Peyer's patch (tissue), 4 donors: ENCODE measurements around the gene SETD1B. TPM values are rescaled to one million over a fixed set of nuclear protein-coding genes. Genes with fewer than 3 reads are reported as not detected.

Experiments
- DNase-seq, 3 donors: peaks; one replicate each; pipeline ENCODE4 v3.0.0-alpha.2; 2017 to 2019
- H3K27ac ChIP-seq, 4 donors: fragments of 200-600 bp; sonication (generic); one replicate each; pipeline ENCODE4 v1.5.1; 2016 to 2019
- H3K27me3 ChIP-seq, 2 donors: fragments of 200-600 bp; sonication (generic); one replicate each; pipeline ENCODE4 v1.5.1; 2019
- H3K36me3 ChIP-seq, 3 donors: fragments of 200-600 bp; sonication (generic); one replicate each; pipeline ENCODE4 v1.5.1; 2016 to 2019
- H3K4me1 ChIP-seq, 4 donors: fragments of 200-600 bp; sonication (generic); one replicate each; pipeline ENCODE4 v1.5.1; 2016 to 2019
- H3K4me3 ChIP-seq, 4 donors: fragments of 200-600 bp; sonication (generic); 1 replicate in 3 of 4; 2 replicates in 1 of 4; pipeline ENCODE4 v1.5.1; 2016 to 2019; ENCODE audit warnings: mild to moderate bottlenecking in 1 of 4
- H3K9me3 ChIP-seq, 4 donors: fragments of 200-600 bp; sonication (generic); one replicate each; pipeline ENCODE4 v1.5.1; 2016 to 2019; ENCODE audit warnings: mild to moderate bottlenecking in 1 of 4
- POLR2A ChIP-seq, 2 donors: fragments of 450-650 bp; IDR thresholded peaks; one replicate each; pipeline ENCODE4 v1.5.1; 2017; ENCODE audit warnings: antibody characterized with exemption in 2 of 2, mild to moderate bottlenecking in 2 of 2, moderate library complexity in 2 of 2
- total RNA-seq, 4 donors: library from RNA; depleted of rRNA; stranded (reverse); fragments of >200 nt; gene quantifications; one replicate each; pipeline ENCODE4 v1.1.0, GENCODE V29; 2016
- TF ChIP-seq, protein P1 (sequence below), 6 experiments: fragments of 450-650 bp in 4 of 6; fragments of 200-600 bp in 2 of 6; sonication (generic) in 1 of 6; IDR thresholded peaks; one replicate each; pipeline ENCODE4 v1.5.1; 2017 to 2019; ENCODE audit warnings: antibody characterized with exemption in 6 of 6, mild to moderate bottlenecking in 3 of 6, moderate library complexity in 1 of 6

Gene SETD1B
- total RNA-seq, 4 donors from 2014 or later: 15.4 to 30.5 (median 25.3) TPM

DNA sequence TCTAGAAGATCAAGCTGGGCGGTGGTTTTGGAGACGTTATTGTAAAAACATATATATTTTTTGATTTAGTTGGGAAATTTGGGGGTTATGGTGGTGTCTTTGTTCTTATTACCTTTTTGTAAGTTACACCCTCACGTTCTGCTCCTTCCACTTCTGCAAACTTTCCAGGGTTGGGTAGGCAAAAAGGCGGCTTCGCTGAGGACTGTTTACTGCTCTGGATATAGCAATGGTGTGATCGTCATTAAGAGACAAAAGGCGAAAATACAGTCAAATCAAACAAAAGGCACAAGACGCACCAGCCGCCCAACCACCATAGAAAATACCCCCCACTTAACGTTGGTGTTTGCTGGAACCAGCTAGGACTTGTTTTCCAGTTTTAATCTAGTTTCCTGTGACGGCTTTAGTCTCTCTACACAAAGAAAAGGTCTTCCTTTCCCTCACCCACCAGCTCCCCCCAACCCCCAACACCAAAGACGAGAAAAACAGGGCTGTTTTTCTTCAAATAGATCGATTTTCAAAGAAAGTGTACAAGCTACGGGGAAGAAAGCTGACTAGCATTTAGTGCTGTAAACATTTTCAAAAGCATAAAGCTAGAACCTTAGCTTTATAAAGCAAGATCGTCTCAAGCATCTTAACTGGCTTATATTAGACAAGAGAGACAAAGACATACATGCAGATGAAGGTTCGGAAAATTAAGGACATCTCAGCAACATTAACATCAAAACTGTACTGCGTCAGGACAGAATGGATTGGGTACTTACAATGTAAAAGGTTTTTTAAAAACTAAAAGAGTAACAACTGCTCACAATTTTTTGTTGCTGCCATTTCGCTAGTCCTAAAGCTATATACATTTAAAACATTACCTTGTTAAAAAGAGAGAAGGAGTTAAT, 2.0 kb upstream of the SETD1B start:
- peak overlapping the region; percentile 82 to 93 (median 88) for H3K4me3 ChIP-seq
- TF ChIP-seq, protein P1, sequence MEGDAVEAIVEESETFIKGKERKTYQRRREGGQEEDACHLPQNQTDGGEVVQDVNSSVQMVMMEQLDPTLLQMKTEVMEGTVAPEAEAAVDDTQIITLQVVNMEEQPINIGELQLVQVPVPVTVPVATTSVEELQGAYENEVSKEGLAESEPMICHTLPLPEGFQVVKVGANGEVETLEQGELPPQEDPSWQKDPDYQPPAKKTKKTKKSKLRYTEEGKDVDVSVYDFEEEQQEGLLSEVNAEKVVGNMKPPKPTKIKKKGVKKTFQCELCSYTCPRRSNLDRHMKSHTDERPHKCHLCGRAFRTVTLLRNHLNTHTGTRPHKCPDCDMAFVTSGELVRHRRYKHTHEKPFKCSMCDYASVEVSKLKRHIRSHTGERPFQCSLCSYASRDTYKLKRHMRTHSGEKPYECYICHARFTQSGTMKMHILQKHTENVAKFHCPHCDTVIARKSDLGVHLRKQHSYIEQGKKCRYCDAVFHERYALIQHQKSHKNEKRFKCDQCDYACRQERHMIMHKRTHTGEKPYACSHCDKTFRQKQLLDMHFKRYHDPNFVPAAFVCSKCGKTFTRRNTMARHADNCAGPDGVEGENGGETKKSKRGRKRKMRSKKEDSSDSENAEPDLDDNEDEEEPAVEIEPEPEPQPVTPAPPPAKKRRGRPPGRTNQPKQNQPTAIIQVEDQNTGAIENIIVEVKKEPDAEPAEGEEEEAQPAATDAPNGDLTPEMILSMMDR (IDR thresholded peaks at IDR 0.05): no peak
- TF ChIP-seq POLR2A (IDR thresholded peaks at IDR 0.05): no peak
- peaks cover 0 to 38% (median 15%) of the 10 kb centered on the region in 4 donors for H3K4me1 ChIP-seq
- H3K9me3 ChIP-seq: no peaks in the 10 kb centered on the region
- no peaks in the 10 kb centered on the region for H3K36me3 ChIP-seq
- H3K27ac ChIP-seq: peak overlapping the region; percentile 100
- no peaks in the 10 kb centered on the region for H3K27me3 ChIP-seq
- DNase-seq: no peak

DNA sequence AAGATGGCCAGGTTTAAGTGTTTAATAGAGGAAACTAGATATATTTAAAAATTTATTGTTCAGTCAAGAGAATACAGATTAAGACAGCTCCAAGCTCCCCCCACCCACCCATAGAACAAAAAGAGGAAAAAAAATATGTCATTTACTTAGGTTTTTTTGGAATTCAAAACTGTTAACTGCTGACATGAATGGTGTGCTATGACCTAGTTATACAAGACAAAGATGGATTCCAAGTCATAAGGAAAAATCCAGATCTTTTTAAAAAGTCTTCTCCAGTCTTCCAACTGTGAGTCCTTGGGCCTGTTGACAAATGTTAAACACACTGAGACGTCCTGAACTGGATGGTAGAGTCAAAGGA, 1.3 kb upstream of the SETD1B start:
- TF ChIP-seq POLR2A (IDR thresholded peaks at IDR 0.05): no peak
- TF ChIP-seq, protein P1 (IDR thresholded peaks at IDR 0.05): peak in 1 of 6 experiments; percentile 2
- peaks cover 0 to 38% (median 20%) of the 10 kb centered on the region in 4 donors for H3K4me1 ChIP-seq

DNA sequence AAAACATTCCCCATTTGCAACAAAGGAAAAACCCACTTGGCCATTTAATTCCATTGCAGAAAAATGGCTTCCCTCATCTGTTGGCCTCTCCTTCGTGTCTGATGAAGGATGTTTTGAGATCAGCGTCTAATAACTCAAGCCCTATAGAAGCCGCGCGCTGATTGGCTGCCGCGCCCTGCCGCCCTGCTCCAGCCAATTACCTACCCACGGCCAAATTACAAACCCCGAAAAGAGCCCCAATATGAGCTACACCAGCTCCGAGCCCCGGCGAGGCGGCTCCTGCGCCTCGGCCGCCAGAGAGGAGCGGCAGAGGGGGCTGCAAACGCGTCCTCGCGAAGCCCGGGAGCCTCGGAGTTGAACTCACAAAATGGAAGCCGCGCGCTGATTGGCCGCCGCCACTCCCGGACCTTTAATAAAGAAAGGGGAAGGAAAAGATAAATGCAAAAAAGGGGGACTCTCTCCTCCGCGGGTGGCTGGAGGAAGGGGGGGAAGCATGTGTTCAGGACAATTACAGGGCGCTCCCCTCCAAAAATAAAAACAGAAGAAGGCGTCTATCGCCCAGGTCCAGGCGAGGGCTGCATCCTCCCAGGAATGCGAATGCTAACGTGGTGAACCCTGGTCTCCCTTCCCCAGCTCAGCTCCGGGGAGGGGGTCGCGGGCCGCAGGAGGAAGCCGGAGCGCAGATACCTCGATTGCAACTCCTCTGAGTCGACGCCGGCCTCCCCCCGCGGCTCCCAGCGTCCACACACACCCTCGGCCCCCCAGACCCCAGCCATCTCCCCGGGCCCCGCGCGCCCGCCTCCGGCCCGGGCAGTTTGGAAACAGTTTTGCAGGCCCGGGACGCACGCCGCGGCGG, 738 bp upstream of the SETD1B start:
- H3K36me3 ChIP-seq: peaks cover 0 to 6% (median 0%) of the 10 kb centered on the region in 3 donors
- peaks cover 0 to 36% (median 24%) of the 10 kb centered on the region in 4 donors for H3K4me1 ChIP-seq
- TF ChIP-seq, protein P1 (IDR thresholded peaks at IDR 0.05): no peak
- peak; percentile 98 to 99 for TF ChIP-seq POLR2A (IDR thresholded peaks at IDR 0.05)
- H3K9me3 ChIP-seq: no peaks in the 10 kb centered on the region
- peak overlapping the region; percentile 100 for H3K27ac ChIP-seq
- peak; percentile 94 to 97 (median 95) for DNase-seq
- no peaks in the 10 kb centered on the region for H3K27me3 ChIP-seq
- H3K4me3 ChIP-seq: peak overlapping the region; percentile 82 to 93 (median 88)

More for the DNA sequence above, 1.3 kb upstream of the SETD1B start:
- DNase-seq: no peak
- Histone ChIP-seq H3K9me3 (no peaks in the 10 kb centered on the region), H3K27ac (peak overlapping the region; percentile 100), H3K4me3 (peak overlapping the region; percentile 82 to 93 (median 88)), H3K36me3 (no peaks in the 10 kb centered on the region), H3K27me3 (no peaks in the 10 kb centered on the region)

DNA sequence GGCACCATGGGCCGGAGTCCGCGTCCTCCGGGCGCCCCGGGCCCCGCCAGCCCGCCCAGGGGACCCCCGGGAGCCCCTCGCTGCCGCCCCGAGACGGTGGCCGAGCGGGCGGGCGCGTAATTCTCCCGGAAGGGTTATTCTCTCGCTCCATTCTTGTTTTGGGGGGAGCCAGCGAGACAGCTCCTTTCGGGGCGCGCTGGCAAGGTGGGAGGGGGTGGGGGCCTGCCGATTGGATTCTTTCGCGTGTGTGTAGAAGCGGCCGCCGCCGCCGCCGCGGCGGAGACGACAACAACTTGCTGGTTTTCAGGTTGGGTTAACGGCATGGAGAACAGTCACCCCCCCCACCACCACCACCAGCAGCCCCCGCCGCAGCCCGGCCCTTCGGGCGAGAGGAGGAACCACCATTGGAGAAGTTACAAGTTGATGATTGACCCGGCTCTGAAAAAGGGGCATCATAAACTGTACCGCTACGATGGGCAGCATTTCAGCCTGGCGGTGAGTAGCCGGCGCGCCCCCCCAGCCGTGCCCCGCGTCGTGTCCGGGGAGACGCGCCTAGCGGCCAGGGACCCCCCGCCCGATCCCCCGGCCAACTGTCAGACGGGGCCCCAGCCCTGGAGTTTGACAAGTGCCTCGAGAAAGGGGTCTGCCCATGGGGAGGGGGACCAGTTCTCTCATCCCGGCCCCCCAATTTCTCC, 755 bp downstream of the SETD1B start:
- peak; percentile 72 to 82 (median 73) for DNase-seq
- H3K4me1 ChIP-seq: peaks cover 0 to 24% (median 17%) of the 10 kb centered on the region in 4 donors
- H3K27me3 ChIP-seq: no peaks in the 10 kb centered on the region

More for the DNA sequence above, 755 bp downstream of the SETD1B start:
- Histone ChIP-seq H3K27ac (peak overlapping the region; percentile 100), H3K9me3 (no peaks in the 10 kb centered on the region), H3K36me3 (peaks cover 0 to 21% (median 0%) of the 10 kb centered on the region in 3 donors), H3K4me3 (peak overlapping the region; percentile 82 to 93 (median 88))
- TF ChIP-seq POLR2A (IDR thresholded peaks at IDR 0.05): peak in 1 of 2 donors; percentile 14
- TF ChIP-seq, protein P1 (IDR thresholded peaks at IDR 0.05): peak in 1 of 6 experiments; percentile 11
